Skeletal muscle satellite cell (primary cell): ENCODE results near the gene NSL1.
"Not testable (repeated sequence)": the region's sequence is repeated elsewhere in the genome, so short reads cannot be mapped to it uniquely, and the experiment has no call there.

Source experiments
- H3K27me3 ChIP-seq: 2 replicates; pipeline ENCODE4 v1.7.0; 2013; ENCODE audit warnings: low read length; ENCODE audit not compliant: control insufficient read depth, insufficient read depth
- H3K36me3 ChIP-seq: 2 replicates; pipeline ENCODE4 v1.7.0; 2013; ENCODE audit warnings: mild to moderate bottlenecking, control low read depth, low read length; ENCODE audit not compliant: insufficient read depth
- H3K4me1 ChIP-seq: 2 replicates; pipeline ENCODE4 v1.7.0; 2013; ENCODE audit warnings: low read length; ENCODE audit not compliant: control insufficient read depth, insufficient read depth
- H3K4me2 ChIP-seq: 2 replicates; pipeline ENCODE4 v1.7.0; 2013; ENCODE audit warnings: mild to moderate bottlenecking, low read length
- H3K4me3 ChIP-seq: 2 replicates; pipeline ENCODE4 v1.7.0; 2013; ENCODE audit warnings: low read length
- H3K9ac ChIP-seq: 2 replicates; pipeline ENCODE4 v1.7.0; 2013; ENCODE audit warnings: mild to moderate bottlenecking, low read depth, low read length, moderate library complexity
- H3K9me3 ChIP-seq: replicated peaks from 2 replicates; pipeline ENCODE4 v1.7.0; 2013; ENCODE audit warnings: mild to moderate bottlenecking, control low read depth, low read length

NSL1 gene

GRCh38 chr1:212738330-212738729, 53.2 kb downstream of the NSL1 start:
- no peak overlapping the region for H3K4me2 ChIP-seq
- H3K4me3 ChIP-seq, result no peak overlapping the region
- no peaks in the 10 kb centered on the region for H3K27me3 ChIP-seq
- no peaks in the 10 kb centered on the region for H3K9me3 ChIP-seq
- H3K9ac ChIP-seq, result no peak overlapping the region
- H3K36me3 ChIP-seq, result no peaks in the 10 kb centered on the region
- no peaks in the 10 kb centered on the region for H3K4me1 ChIP-seq

GRCh38 chr1:212737559-212737958, 54.0 kb downstream of the NSL1 start:
- H3K27me3 ChIP-seq, result no peaks in the 10 kb centered on the region
- H3K4me1 ChIP-seq, result no peaks in the 10 kb centered on the region
- H3K9me3 ChIP-seq, result no peaks in the 10 kb centered on the region
- H3K4me2 ChIP-seq, result no peak overlapping the region
- no peaks in the 10 kb centered on the region for H3K36me3 ChIP-seq
- H3K9ac ChIP-seq, result no peak overlapping the region
- H3K4me3 ChIP-seq, result no peak overlapping the region

- no peak overlapping the region for H3K4me3 ChIP-seq
- no peaks in the 10 kb centered on the region for H3K9me3 ChIP-seq
- H3K9ac ChIP-seq, result no peak overlapping the region
- H3K27me3 ChIP-seq, result no peaks in the 10 kb centered on the region
- H3K4me2 ChIP-seq, result no peak overlapping the region
- peaks cover under 1% of the 10 kb centered on the region for H3K4me1 ChIP-seq
- no peaks in the 10 kb centered on the region for H3K36me3 ChIP-seq
These were observed 58.5 kb downstream of the NSL1 start for GRCh38 chr1:212733109-212733508.

GRCh38 chr1:212731630-212732029, 59.9 kb downstream of the NSL1 start:
- H3K27me3 ChIP-seq, result no peaks in the 10 kb centered on the region

GRCh38 chr1:212728606-212729005, 63.0 kb downstream of the NSL1 start:
- Histone ChIP-seq H3K27me3 (no peaks in the 10 kb centered on the region), H3K4me3 (no peak overlapping the region), H3K4me1 (peaks cover 12% of the 10 kb centered on the region), H3K36me3 (no peaks in the 10 kb centered on the region), H3K4me2 (no peak overlapping the region), H3K9ac (no peak overlapping the region), H3K9me3 (no peaks in the 10 kb centered on the region)

More at GRCh38 chr1:212731630-212732029, 59.9 kb downstream of the NSL1 start:
- Histone ChIP-seq H3K36me3 (no peaks in the 10 kb centered on the region), H3K9ac (no peak overlapping the region), H3K4me3 (no peak overlapping the region), H3K4me2 (no peak overlapping the region), H3K9me3 (no peaks in the 10 kb centered on the region), H3K4me1 (peaks cover 12% of the 10 kb centered on the region)

GRCh38 chr1:212727386-212728181, 64.0 kb downstream of the NSL1 start:
- Histone ChIP-seq H3K4me3 (no peak overlapping the region), H3K9me3 (no peaks in the 10 kb centered on the region), H3K9ac (no peak overlapping the region), H3K4me1 (peaks cover 12% of the 10 kb centered on the region), H3K36me3 (no peaks in the 10 kb centered on the region), H3K4me2 (no peak overlapping the region), H3K27me3 (no peaks in the 10 kb centered on the region)

GRCh38 chr1:212724679-212725078, 66.9 kb downstream of the NSL1 start:
- H3K4me2 ChIP-seq, H3K9ac ChIP-seq, H3K4me3 ChIP-seq, H3K36me3 ChIP-seq, H3K9me3 ChIP-seq, H3K27me3 ChIP-seq: not testable (repeated sequence)
- peaks cover 22% of the 10 kb centered on the region for H3K4me1 ChIP-seq

GRCh38 chr1:212722270-212722957, 69.2 kb downstream of the NSL1 start:
- Histone ChIP-seq H3K27me3 (no peaks in the 10 kb centered on the region), H3K4me3 (no peak overlapping the region), H3K36me3 (no peaks in the 10 kb centered on the region), H3K9me3 (no peaks in the 10 kb centered on the region), H3K4me1 (peaks cover 16% of the 10 kb centered on the region), H3K9ac (no peak overlapping the region), H3K4me2 (no peak overlapping the region)

- Histone ChIP-seq H3K9me3 (no peaks in the 10 kb centered on the region), H3K36me3 (no peaks in the 10 kb centered on the region), H3K27me3 (no peaks in the 10 kb centered on the region), H3K4me3 (peak overlapping the region; percentile 27), H3K9ac (no peak overlapping the region), H3K4me2 (peak overlapping the region; percentile 40), H3K4me1 (peaks cover 10% of the 10 kb centered on the region)
These were observed 70.0 kb downstream of the NSL1 start for GRCh38 chr1:212721388-212722247.

GRCh38 chr1:212719633-212720032, 71.9 kb downstream of the NSL1 start:
- Histone ChIP-seq H3K36me3 (no peaks in the 10 kb centered on the region), H3K27me3 (no peaks in the 10 kb centered on the region), H3K4me2 (no peak overlapping the region), H3K4me3 (no peak overlapping the region), H3K9me3 (no peaks in the 10 kb centered on the region), H3K9ac (no peak overlapping the region), H3K4me1 (peaks cover 10% of the 10 kb centered on the region)

GRCh38 chr1:212718499-212718898, 73.1 kb downstream of the NSL1 start:
- Histone ChIP-seq H3K4me1 (peaks cover 10% of the 10 kb centered on the region), H3K4me2 (no peak overlapping the region), H3K4me3 (no peak overlapping the region), H3K36me3 (no peaks in the 10 kb centered on the region), H3K27me3 (no peaks in the 10 kb centered on the region), H3K9me3 (no peaks in the 10 kb centered on the region), H3K9ac (no peak overlapping the region)
